Measurements from ENCODE around the gene ASF1B. TPM values are rescaled to one million over a fixed set of nuclear protein-coding genes. Genes with fewer than 3 reads are reported as not detected.

The ASF1B gene
- polyA plus RNA-seq, 1 donor from 2014 or later, result 1.9 TPM

DNA sequence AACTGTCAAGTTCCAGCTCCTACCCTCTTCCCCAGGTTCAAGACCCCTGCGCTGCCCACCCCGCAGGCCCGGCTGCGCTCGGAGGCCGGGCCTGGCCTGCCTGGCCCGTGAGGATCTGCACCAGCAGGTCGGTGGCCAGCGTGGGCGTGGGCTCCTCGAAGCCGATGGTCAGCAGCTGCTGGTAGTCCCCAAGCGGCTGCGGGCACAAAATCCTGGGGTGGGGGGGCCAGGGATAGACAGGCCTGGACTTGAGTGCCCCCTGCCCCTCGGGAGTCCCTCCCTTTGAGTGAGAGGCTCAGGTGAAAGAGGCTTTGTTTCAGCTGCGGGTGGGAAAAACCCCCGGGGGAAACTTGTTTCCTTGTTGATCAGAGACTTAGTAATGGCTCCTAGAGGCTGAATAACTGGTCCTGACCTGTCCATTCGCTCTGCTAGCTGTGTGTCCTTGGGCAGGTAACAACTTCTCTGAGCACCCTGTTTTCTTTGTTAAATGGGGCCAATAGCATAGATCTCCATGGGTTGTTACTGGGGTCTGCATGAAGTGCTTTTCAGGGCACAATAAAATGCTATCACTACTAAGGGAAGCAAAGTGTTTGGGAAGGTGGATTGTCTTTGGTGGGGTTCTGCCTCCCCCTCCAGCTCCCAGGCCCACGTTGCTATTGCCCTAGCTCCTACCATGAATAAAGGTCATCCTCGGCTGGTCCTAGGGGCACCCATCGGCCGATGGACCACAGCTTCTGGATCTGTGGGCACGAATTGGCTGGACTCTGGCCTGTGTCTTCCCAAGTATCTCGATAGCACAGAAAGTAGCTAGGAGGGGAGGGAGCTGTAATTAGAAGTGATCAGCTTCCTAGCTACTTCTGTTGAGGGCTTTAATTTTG lies 54.4 kb downstream of the ASF1B start:
- no peaks in the 10 kb centered on the region for H3K27me3 Mint-ChIP-seq
- peak overlapping the region; percentile 87 to 98 (median 96) for H3K4me3 Mint-ChIP-seq
- peaks cover 0 to 1% (median 0%) of the 10 kb centered on the region in 3 donors for H3K9me3 Mint-ChIP-seq
- peak overlapping the region; percentile 87 to 96 (median 90) for H3K27ac Mint-ChIP-seq
- H3K4me1 Mint-ChIP-seq, result peaks cover 4 to 7% (median 5%) of the 10 kb centered on the region in 3 donors
- H3K36me3 Mint-ChIP-seq, result no peaks in the 10 kb centered on the region

DNA sequence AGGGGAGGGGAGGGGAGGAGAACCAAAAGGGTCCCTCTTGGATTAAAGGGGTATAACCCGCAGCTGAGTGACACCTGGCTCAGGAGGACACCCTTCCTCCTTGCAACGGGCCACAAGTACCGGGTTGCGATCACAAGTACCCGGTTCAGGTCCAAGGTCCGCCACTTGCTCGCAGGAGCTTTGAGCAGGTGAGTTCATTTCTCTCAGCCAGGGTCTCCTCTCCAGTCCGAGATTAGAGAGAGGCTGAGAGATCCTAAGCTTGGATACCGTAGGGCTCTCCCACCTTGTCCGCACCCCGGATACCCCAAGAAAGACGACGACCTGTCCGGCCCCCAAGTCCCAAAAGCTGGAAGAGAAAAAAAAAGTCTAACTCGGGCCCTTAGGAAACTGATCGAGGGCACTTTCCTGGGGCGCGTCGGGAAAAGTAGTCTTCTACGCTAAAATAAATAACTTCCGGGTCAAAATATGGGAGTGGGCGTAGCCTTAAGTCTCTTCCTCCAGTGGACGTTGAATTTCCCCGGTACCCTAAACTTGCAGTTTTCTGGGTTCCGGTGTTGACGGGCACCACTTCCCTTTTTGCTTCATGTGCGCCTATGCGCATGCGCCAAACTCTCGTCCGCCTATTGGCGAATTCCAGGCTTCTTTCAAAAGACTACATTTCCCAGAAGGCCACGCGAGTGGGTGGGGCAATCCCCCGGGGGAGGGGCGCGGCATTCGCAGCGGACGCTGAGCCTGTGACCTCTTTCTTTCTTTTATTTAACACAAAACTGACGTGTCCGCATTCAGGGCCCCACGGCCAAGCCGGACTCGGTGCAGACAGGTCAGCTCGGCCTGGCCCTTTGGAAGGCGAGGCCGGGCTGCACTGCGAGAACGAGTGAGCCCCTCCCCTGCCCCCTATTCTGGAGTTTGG lies 55.2 kb downstream of the ASF1B start:
- H3K27me3 Mint-ChIP-seq, result no peaks in the 10 kb centered on the region
- H3K36me3 Mint-ChIP-seq, result no peaks in the 10 kb centered on the region
- H3K9me3 Mint-ChIP-seq, result peaks cover 0 to 1% (median 0%) of the 10 kb centered on the region in 3 donors
- H3K4me3 Mint-ChIP-seq, result peak overlapping the region; percentile 87 to 98 (median 96)
- H3K27ac Mint-ChIP-seq, result peak overlapping the region; percentile 87 to 96 (median 90)
- H3K4me1 Mint-ChIP-seq, result peaks cover 4 to 9% (median 5%) of the 10 kb centered on the region in 3 donors

DNA sequence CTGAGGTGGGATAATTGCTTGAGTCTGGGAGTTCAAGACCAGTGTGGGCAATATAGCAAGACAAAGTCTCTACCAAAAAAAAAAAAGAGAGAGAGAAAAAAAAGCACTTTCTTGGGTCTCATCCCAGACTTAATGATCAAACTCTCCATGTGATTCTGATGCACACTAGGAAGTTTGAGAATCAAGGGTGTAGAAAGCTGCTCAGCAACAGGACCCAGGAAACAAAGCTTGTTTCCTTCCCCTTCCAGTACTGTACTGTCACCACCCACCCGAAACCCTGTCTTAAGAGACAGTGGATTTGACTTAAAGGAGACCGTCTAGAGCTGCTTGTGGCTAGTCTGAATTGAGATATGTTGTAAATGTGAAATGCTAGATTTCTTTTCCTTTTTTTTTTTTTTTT lies 58.0 kb downstream of the ASF1B start:
- Mint-ChIP-seq H3K27ac (no peak overlapping the region), H3K9me3 (no peaks in the 10 kb centered on the region), H3K4me3 (peak overlapping the region in 2 of 4 donors; percentile 65 to 80), H3K4me1 (peaks cover 9 to 13% (median 10%) of the 10 kb centered on the region in 3 donors), H3K36me3 (no peaks in the 10 kb centered on the region), H3K27me3 (no peaks in the 10 kb centered on the region)

DNA sequence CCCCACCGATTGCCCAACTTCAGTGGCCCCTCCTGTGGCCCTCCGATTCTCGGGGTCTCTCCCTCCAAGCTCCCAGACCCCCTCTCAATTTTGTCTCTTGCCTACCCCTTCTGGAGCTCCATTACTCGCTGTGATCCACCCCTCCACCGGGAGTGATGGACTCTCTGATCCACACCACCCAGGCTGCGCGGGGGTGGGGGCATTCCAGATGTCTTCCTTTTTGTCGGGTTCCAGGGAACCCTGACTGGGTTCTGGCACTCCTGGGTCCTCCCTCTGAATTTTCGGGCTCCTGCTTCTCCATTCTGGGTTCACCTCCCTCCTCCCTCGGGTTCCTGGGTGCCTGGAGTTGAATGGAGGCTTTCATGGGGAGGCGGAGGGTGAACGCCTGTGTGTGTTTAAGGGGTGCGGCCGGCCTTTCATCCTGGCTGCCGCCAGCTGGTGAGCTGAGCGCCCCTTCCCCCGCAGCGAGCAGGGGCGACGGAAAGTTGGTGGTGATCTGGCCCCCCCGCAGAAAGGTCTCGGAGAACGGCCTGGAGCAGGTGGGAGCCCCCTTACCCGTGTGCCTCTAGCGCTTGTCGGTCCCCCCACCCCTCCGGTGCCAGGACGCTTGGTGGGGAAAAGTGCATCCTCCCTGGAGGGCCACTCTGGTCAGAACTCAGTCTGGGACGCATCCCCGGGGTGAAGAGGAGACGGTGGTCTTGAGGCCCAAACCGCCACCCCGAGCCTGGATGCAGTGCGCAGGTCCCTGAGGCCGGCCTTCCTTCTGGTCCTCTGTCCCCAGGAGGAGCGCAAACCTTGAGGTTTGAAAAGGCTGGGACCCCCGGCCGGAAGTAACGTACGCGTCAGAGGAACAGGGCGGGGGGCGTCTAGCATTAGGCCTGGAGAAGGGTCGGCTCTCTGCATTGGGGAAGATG lies 62.2 kb downstream of the ASF1B start:
- Mint-ChIP-seq H3K9me3 (no peaks in the 10 kb centered on the region), H3K4me3 (peak overlapping the region; percentile 85 to 97 (median 90)), H3K36me3 (peaks cover 1% of the 10 kb centered on the region), H3K4me1 (peaks cover 5 to 8% (median 5%) of the 10 kb centered on the region in 3 donors), H3K27me3 (no peaks in the 10 kb centered on the region), H3K27ac (peak overlapping the region in 2 of 3 donors; percentile 27 to 78)

DNA sequence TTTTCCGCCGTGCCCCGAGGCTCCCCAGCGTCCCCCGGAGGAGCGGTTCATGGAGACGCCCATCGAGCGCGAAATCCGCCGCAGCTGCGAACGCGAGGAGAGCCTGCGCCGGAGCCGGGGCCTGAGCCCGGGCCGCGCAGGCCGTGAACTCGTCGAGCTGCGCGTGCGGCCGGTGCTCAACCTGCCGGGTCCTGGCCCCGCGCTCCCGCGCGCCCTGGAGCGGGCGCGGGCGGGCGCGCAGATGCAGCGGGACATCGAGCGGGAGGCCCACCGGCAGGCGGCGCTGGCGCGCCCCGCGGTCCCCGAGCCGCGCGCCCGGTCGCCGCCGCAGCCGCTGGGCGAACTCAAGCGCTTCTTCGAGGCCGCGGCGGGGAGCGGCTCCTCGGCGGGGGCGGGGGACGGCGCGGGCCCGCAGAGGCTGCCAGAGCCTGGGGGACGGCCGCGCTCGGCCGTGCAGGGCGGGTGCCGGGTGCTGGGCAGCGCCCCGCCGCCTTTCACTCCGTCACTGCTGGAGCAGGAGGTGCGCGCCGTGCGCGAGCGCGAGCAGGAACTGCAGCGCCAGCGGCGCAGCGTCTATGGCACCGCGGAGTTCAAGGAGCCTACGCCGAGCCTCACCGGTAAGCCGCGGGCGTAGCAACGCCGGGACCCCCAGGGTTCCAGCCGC lies 63.0 kb downstream of the ASF1B start:
- Mint-ChIP-seq H3K4me3 (peak overlapping the region; percentile 85 to 97 (median 90)), H3K27me3 (no peaks in the 10 kb centered on the region), H3K36me3 (peaks cover 1% of the 10 kb centered on the region), H3K27ac (peak overlapping the region in 1 of 3 donors; percentile 78), H3K9me3 (no peaks in the 10 kb centered on the region), H3K4me1 (peaks cover 5 to 8% (median 5%) of the 10 kb centered on the region in 3 donors)

DNA sequence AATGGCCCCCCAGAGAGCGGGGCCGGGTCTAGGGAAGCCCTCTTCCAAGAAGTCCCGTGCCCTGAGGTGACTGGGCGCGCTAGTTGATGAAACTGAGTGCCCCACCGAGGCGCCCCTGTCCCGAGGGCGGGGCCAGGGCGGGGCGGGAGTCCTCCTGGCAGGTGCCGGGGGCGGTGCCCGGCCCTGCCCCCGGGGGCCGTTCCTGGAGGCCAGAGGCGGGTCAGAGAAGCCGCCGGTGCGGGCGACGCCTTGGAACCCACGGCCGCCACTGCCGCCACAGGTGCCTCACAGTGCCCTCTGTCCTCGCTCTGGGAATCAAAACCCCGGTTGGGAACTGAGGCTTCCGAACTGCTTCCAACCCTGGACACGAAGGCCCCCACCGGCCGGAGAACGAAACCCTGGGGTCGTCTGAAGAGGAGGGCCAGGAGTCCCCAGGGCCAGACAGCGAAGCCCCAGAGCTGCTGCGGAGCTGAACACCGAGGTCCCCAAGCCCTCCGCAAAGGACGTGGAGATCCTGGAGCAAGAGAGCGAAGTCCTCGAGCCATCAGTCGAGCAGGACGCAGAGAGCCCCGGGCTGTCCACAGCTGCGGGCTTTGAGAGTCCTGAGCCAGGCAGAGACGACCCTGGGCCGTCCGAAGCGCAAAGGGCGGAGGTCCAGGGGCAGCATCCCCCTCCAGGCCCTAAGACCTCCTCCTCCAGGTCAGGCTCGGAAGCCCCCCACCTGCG lies 63.7 kb downstream of the ASF1B start, which contains the start of gene MISP3:
TSS of gene MISP3 (plus strand) at position 252 of the 726 bp plus-strand sequence. CDS start 524 bp downstream, outside the sequence.
- Mint-ChIP-seq H3K36me3 (peaks cover 1% of the 10 kb centered on the region), H3K27ac (peak within 1 kb of the TSS in 1 of 3 donors; percentile 78), H3K4me1 (peaks cover 5% of the 10 kb centered on the region in 3 donors), H3K27me3 (no peaks in the 10 kb centered on the region), H3K4me3 (peak within 1 kb of the TSS; percentile 85 to 97 (median 90)), H3K9me3 (no peaks in the 10 kb centered on the region)

DNA sequence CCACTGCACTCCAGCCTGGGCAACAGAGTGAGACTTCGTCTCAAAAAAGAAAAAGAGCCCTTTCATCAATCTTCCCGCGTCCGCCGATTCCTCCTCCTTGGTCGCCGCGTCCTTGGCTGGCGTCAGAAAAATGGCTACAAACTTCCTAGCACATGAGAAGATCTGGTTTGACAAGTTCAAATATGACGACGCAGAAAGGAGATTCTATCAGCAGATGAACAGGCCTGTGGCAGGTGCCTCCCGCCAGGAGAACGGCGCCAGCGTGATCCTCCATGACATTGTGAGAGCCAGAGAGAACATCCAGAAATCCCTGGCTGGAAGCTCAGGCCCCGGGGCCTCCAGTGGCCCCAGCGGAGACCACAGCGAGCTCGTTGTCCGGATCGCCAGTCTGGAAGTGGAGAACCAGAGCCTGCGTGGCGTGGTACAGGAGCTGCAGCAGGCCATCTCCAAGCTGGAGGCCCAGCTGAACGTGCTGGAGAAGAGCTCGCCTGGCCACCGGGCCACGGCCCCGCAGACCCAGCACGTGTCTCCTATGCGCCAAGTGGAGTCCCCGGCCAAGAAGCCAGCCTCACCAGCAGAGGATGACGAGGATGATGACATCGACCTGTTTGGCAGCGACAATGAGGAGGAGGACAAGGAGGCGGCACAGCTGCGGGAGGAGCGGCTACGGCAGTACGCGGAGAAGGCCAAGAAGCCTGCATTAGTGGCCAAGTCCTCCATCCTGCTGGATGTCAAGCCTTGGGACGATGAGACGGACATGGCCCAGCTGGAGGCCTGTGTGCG lies 65.9 kb downstream of the ASF1B start:
- peaks cover 2% of the 10 kb centered on the region for H3K27me3 Mint-ChIP-seq

More for the DNA sequence above, 65.9 kb downstream of the ASF1B start:
- peaks cover 0 to 1% (median 0%) of the 10 kb centered on the region in 3 donors for H3K9me3 Mint-ChIP-seq
- H3K36me3 Mint-ChIP-seq, result peaks cover 1% of the 10 kb centered on the region
- no peak overlapping the region for H3K27ac Mint-ChIP-seq
- H3K4me1 Mint-ChIP-seq, result peaks cover 4 to 5% (median 5%) of the 10 kb centered on the region in 3 donors
- peak overlapping the region in 1 of 4 donors; percentile 38 for H3K4me3 Mint-ChIP-seq

Other genes starting within 250 kb of the ASF1B start
- gene BRME1, start 230.5 kb downstream of the ASF1B start, polyA plus RNA-seq, result not detected
- 15.5 TPM for gene CC2D1A, start 230.4 kb downstream of the ASF1B start, polyA plus RNA-seq
- gene PODNL1, start 198.2 kb downstream of the ASF1B start, polyA plus RNA-seq, result not detected
- gene DCAF15, start 184.1 kb downstream of the ASF1B start, polyA plus RNA-seq, result 5.7 TPM
- gene RFX1, start 130.3 kb downstream of the ASF1B start, polyA plus RNA-seq, result 3.7 TPM
- 0.65 TPM for gene RLN3, start 108.4 kb downstream of the ASF1B start, polyA plus RNA-seq
- gene IL27RA, start 104.8 kb downstream of the ASF1B start, polyA plus RNA-seq, result 58.3 TPM
- not detected for gene PALM3, start 74.5 kb downstream of the ASF1B start, polyA plus RNA-seq
- gene MISP3, start 63.8 kb downstream of the ASF1B start, polyA plus RNA-seq, result 0.16 TPM
- not detected for gene C19orf67, start 50.8 kb downstream of the ASF1B start, polyA plus RNA-seq
- gene SAMD1, start 45.8 kb downstream of the ASF1B start, polyA plus RNA-seq, result 2.8 TPM
- 1.4 TPM for gene PRKACA, start 18.8 kb downstream of the ASF1B start, polyA plus RNA-seq
- 0.11 TPM for gene ADGRL1, start 69.6 kb upstream of the ASF1B start, polyA plus RNA-seq
- 89.3 TPM for gene ADGRE5, start 244.9 kb upstream of the ASF1B start, polyA plus RNA-seq